HepG2 (cell line): ENCODE data around the gene MB21D2. TPM values are rescaled to one million over a fixed set of nuclear protein-coding genes. Genes with fewer than 3 reads are reported as not detected.

Experiments
- ATAC-seq: fragments of 200-7000 bp; cut with Tn5 transposase; 3 replicates; pipeline ENCODE4 v1.9.1; 2020; ENCODE audit warnings: mild to moderate bottlenecking, moderate library complexity
- BruUV-seq: library from RNA; stranded (reverse); fragments of 400-500 nt; replicated peaks from 2 replicates; lab custom pipeline; 2021; lab: Mats Ljungman, UMichigan
- CTCF ChIA-PET: fragments of 300-600 bp; formaldehyde crosslinking; extraction: SDS; loops from one replicate; lab custom pipeline; 2021; ENCODE audit warnings: low total read pairs, inconsistent platforms, low intra/inter-chr PET ratio; lab: Yijun Ruan, JAX
- POLR2A ChIA-PET: fragments of 350-600 bp; sonication (Branson Sonifier 250); formaldehyde crosslinking; loops from one replicate; lab custom pipeline; 2020; ENCODE audit warnings: antibody characterized with exemption, inconsistent platforms; lab: Yijun Ruan, JAX
- DNase-seq: peaks from one replicate; pipeline ENCODE4 v3.0.0-alpha.2; 2015; ENCODE audit warnings: low spot score
- FAIRE-seq: peaks from 3 replicates; lab custom pipeline; 2011; peaks lifted over from hg19 to GRCh38; lab: Jason Lieb, UNC
- H2AFZ ChIP-seq: one replicate; pipeline ENCODE4 v1.6.1; 2011; ENCODE audit warnings: low read length, inconsistent platforms
- H3K27ac ChIP-seq: fragments of 300-600 bp; 3 replicates; pipeline ENCODE4 v1.8.0; 2011; ENCODE audit warnings: mixed run types, mild to moderate bottlenecking, mixed read lengths, low read length, inconsistent platforms; ENCODE audit not compliant: insufficient read depth; ENCODE audit errors: extremely low read length
- H3K27me3 ChIP-seq, 2 experiments: fragments of 200-600 bp in 1 of 2; 2 replicates in 1 of 2; 3 replicates in 1 of 2; pipeline versions ENCODE4 v1.6.0 to v1.8.0; 2011; ENCODE audit warnings: low read length in 2 of 2, mild to moderate bottlenecking in 2 of 2, moderate library complexity in 2 of 2, inconsistent platforms in 1 of 2; ENCODE audit not compliant: insufficient read depth in 2 of 2, control insufficient read depth in 1 of 2
- H3K36me3 ChIP-seq, 2 experiments: fragments of 200-600 bp in 1 of 2; replicated peaks in 1 of 2; 2 replicates in 1 of 2; 3 replicates in 1 of 2; pipeline versions ENCODE4 v1.5.1 to v1.8.0; 2011; ENCODE audit warnings: low read length in 2 of 2, inconsistent platforms in 1 of 2; ENCODE audit not compliant: insufficient read depth in 2 of 2, control insufficient read depth in 1 of 2
- H3K4me1 ChIP-seq: 2 replicates; pipeline ENCODE4 v1.5.1; 2012; ENCODE audit warnings: low read length, inconsistent platforms; ENCODE audit not compliant: insufficient read depth
- H3K4me2 ChIP-seq: 2 replicates; pipeline ENCODE4 v1.6.0; 2011; ENCODE audit warnings: low read depth, low read length, inconsistent platforms
- H3K4me3 ChIP-seq, 3 experiments: fragments of 200-600 bp in 1 of 3; sonication (generic), shearing (Covaris generic) in 1 of 3; replicated peaks in 1 of 3; 2 replicates each; pipeline ENCODE4 v1.5.1; 2011 to 2016; ENCODE audit warnings: low read length in 3 of 3, inconsistent platforms in 2 of 3, low read depth in 2 of 3, mild to moderate bottlenecking in 2 of 3, control low read depth in 1 of 3, mixed read lengths in 1 of 3; ENCODE audit not compliant: insufficient read depth in 1 of 3
- H3K79me2 ChIP-seq: one replicate; pipeline ENCODE4 v1.6.1; 2011; ENCODE audit warnings: low read length, inconsistent platforms; ENCODE audit not compliant: insufficient read depth
- H3K9ac ChIP-seq: 2 replicates; pipeline ENCODE4 v1.6.0; 2011; ENCODE audit warnings: mild to moderate bottlenecking, low read depth, low read length, inconsistent platforms; ENCODE audit not compliant: insufficient read depth
- H3K9me3 ChIP-seq: 2 replicates; pipeline ENCODE4 v1.5.1; 2012; ENCODE audit warnings: mild to moderate bottlenecking, low read length
- H4K20me1 ChIP-seq: 2 replicates; pipeline ENCODE4 v1.6.0; 2011; ENCODE audit warnings: inconsistent platforms, mild to moderate bottlenecking, low read length, moderate library complexity; ENCODE audit not compliant: insufficient read depth
- CTCF ChIP-seq: sonication (generic); formaldehyde crosslinking; IDR thresholded peaks from 2 replicates; pipeline ENCODE4 v1.5.0; 2020; ENCODE audit warnings: mild to moderate bottlenecking, missing genetic modification reagents, moderate library complexity
- IRF2 ChIP-seq: IDR thresholded peaks from 2 replicates; pipeline ENCODE4 v1.6.1; 2018; ENCODE audit warnings: missing genetic modification reagents, missing compliant biosample characterization
- JARID2 ChIP-seq: sonication (generic); formaldehyde crosslinking; IDR thresholded peaks from 2 replicates; pipeline ENCODE4 v1.8.1; 2023; ENCODE audit warnings: missing genetic modification reagents, inconsistent platforms; ENCODE audit not compliant: insufficient replicate concordance
- MAFK ChIP-seq, 2 experiments: IDR thresholded peaks in 1 of 2; conservative IDR thresholded peaks in 1 of 2; 2 replicates each; pipeline ENCODE4 v1.6.1; 2011; ENCODE audit warnings: improper control_type of control experiment in 2 of 2, low read length in 2 of 2
- MEIS2 ChIP-seq: sonication (generic); formaldehyde crosslinking; IDR thresholded peaks from 2 replicates; pipeline ENCODE4 v1.9.0; 2021; ENCODE audit warnings: mild to moderate bottlenecking, missing genetic modification reagents
- RAD21 ChIP-seq: fragments of 450-650 bp; formaldehyde crosslinking; IDR thresholded peaks from 2 replicates; pipeline ENCODE4 v1.5.0; 2020; ENCODE audit warnings: mild to moderate bottlenecking
- RFX1 ChIP-seq: fragments of 450-650 bp; IDR thresholded peaks from 2 replicates; pipeline ENCODE4 v1.6.1; 2017
- SAP130 ChIP-seq: IDR thresholded peaks from 2 replicates; pipeline ENCODE4 v1.6.1; 2016; ENCODE audit warnings: low read depth
- SMC3 ChIP-seq: IDR thresholded peaks from 2 replicates; pipeline ENCODE4 v1.6.1; 2011; ENCODE audit warnings: low read length, improper control_type of control experiment
- SNAI1 ChIP-seq: sonication (generic); formaldehyde crosslinking; IDR thresholded peaks from 2 replicates; pipeline ENCODE4 v1.5.0; 2020; ENCODE audit warnings: mild to moderate bottlenecking, missing genetic modification reagents, borderline replicate concordance
- SP1 ChIP-seq, 2 experiments: fragments of 450-650 bp in 1 of 2; sonication (generic) in 1 of 2; formaldehyde crosslinking in 1 of 2; IDR thresholded peaks; 2 replicates each; pipeline versions ENCODE4 v1.4.0 to v1.6.1; 2016 to 2020; ENCODE audit warnings: missing genetic modification reagents in 1 of 2
- STAG1 ChIP-seq: sonication (generic); formaldehyde crosslinking; IDR thresholded peaks from 2 replicates; pipeline ENCODE4 v1.4.0; 2020; ENCODE audit warnings: missing genetic modification reagents
- ZBTB1 ChIP-seq: sonication (generic); formaldehyde crosslinking; IDR thresholded peaks from 2 replicates; pipeline ENCODE4 v1.4.0; 2020; ENCODE audit warnings: missing genetic modification reagents, borderline replicate concordance
- ZBTB7B ChIP-seq: sonication (generic); formaldehyde crosslinking; IDR thresholded peaks from 2 replicates; pipeline ENCODE4 v1.4.0; 2020; ENCODE audit warnings: missing genetic modification reagents
- ZFY ChIP-seq: sonication (generic); formaldehyde crosslinking; IDR thresholded peaks from 2 replicates; pipeline ENCODE4 v1.4.0; 2020; ENCODE audit warnings: missing genetic modification reagents
- ZNF609 ChIP-seq: sonication (generic); formaldehyde crosslinking; IDR thresholded peaks from 2 replicates; pipeline ENCODE4 v1.4.0; 2020; ENCODE audit warnings: mild to moderate bottlenecking, missing genetic modification reagents, borderline replicate concordance
- ZNF7 ChIP-seq: IDR thresholded peaks from 2 replicates; pipeline ENCODE4 v1.6.1; 2016; ENCODE audit warnings: missing biosample characterization, missing genetic modification reagents
- ZNF83 ChIP-seq: sonication (generic); formaldehyde crosslinking; IDR thresholded peaks from 2 replicates; pipeline ENCODE4 v1.4.0; 2020; ENCODE audit warnings: missing genetic modification reagents, mild to moderate bottlenecking, borderline replicate concordance
- WGBS: methylation state at CpG from one replicate; pipeline ENCODE4 v1.1.6; 2017; ENCODE audit warnings: low lambda C conversion rate; 5-methylcytosine and 5-hydroxymethylcytosine counted together
- in situ Hi-C: cut with HindIII; loops from 2 replicates; pipeline ENCODE4 v1.10.0; 2017; ENCODE audit warnings: low pct_unique_long_range_greater_than_20kb; ENCODE audit not compliant: extremely low pct_ligation_motif_present
- intact Hi-C: fragments of 100-400 bp; cut with micrococcal nuclease; formaldehyde crosslinking; loops from one replicate; pipeline ENCODE4 v1.10.0; 2022; ENCODE audit not compliant: unreplicated experiment
- polyA plus RNA-seq, 8 experiments: library from polyadenylated mRNA; depleted of rRNA in 3 of 8; stranded (reverse) in 7 of 8; unstranded in 1 of 8; fragments of >200 nt; fragmentation: Illumina TruSeq in 4 of 8; extraction: Trizol in 4 of 8; gene quantifications; 2 replicates each; pipeline versions ENCODE4 v1.2.1 to v1.2.3, GENCODE V29; 2011 to 2016; ENCODE audit warnings: low read depth in 4 of 8, missing spikeins in 1 of 8, mixed read lengths in 1 of 8; ENCODE audit not compliant: insufficient read depth in 1 of 8
- total RNA-seq, 5 experiments: library from RNA; depleted of rRNA; stranded (reverse); fragments of >200 nt; fragmentation: Illumina TruSeq; extraction: Trizol; gene quantifications; 2 replicates each; pipeline ENCODE4 v1.2.3, GENCODE V29; 2016; ENCODE audit warnings: low read depth in 1 of 5

Gene MB21D2
- total and polyA plus RNA-seq, 2 of the 13 experiments (the other 11 are each of a cell fraction or from before 2014, with no cell fraction given): 0.90 to 1.6 TPM

GRCh38 chr3:192802957-192803899, 114.4 kb downstream of the MB21D2 start:
- H3K79me2 ChIP-seq: no peaks in the 10 kb centered on the region
- no peaks in the 10 kb centered on the region for H4K20me1 ChIP-seq
- H3K27ac ChIP-seq: no peak overlapping the region
- peak; percentile 27 for DNase-seq
- BruUV-seq: no TSS peak
- FAIRE-seq: peak; percentile 63
- in situ Hi-C loops (loop anchor here (5.0 to 25.0 kb wide), 3 partner anchors 236 to 659 kb away; no protein-coding TSS in a partner anchor), intact Hi-C loops (loop anchor here (1.0 kb wide), 1 partner anchor 237 kb away; no protein-coding TSS in a partner anchor)
- H3K9me3 ChIP-seq: no peaks in the 10 kb centered on the region
- no peaks in the 10 kb centered on the region for H3K36me3 ChIP-seq
- no peaks in the 10 kb centered on the region for H3K4me1 ChIP-seq
- H3K4me2 ChIP-seq: no peak overlapping the region
- 60% methylated on average over 7 of the region's 7 CpGs for WGBS
- H3K9ac ChIP-seq: no peak overlapping the region
- no peak overlapping the region for H2AFZ ChIP-seq
- H3K27me3 ChIP-seq: no peaks in the 10 kb centered on the region
- peak; percentile 76 for ATAC-seq
- ChIA-PET POLR2A (no interaction called here), CTCF (interaction anchor here (2.4 kb wide), 2 partner anchors 236 to 336 kb away, joined by 15 to 37 read pairs; no protein-coding TSS in a partner anchor)
- no peak overlapping the region for H3K4me3 ChIP-seq
- TF ChIP-seq ZBTB1 (CRISPR knock-in tag): no peak
- peak; percentile 28; the same call in 1 of the 2 replicates for TF ChIP-seq RAD21
- TF ChIP-seq MEIS2: no peak
- no peak for TF ChIP-seq SNAI1
- TF ChIP-seq JARID2 (CRISPR knock-in tag): no peak
- TF ChIP-seq ZBTB7B (CRISPR knock-in tag): no peak
- TF ChIP-seq SP1 (IDR thresholded peaks at IDR 0.05): no peak
- no peak for TF ChIP-seq SP1 (CRISPR knock-in tag; IDR thresholded peaks at IDR 0.05)
- no peak for TF ChIP-seq SAP130 (CRISPR knock-in tag)
- no peak for TF ChIP-seq ZNF83 (CRISPR knock-in tag)
- no peak for TF ChIP-seq ZFY
- no peak for TF ChIP-seq RFX1
- TF ChIP-seq ZNF7 (CRISPR knock-in tag): no peak
- TF ChIP-seq ZNF609 (CRISPR knock-in tag): no peak
- TF ChIP-seq IRF2 (CRISPR knock-in tag): no peak
- peak; percentile 19; the same call in 1 of the 2 replicates for TF ChIP-seq STAG1 (CRISPR knock-in tag)
- peak; percentile 62 for TF ChIP-seq CTCF
- peak in 1 of 2 experiments; percentile 40; a peak in 3 of 4 replicates for TF ChIP-seq MAFK (conservative IDR thresholded peaks at IDR 0.05 in 1 of 2, IDR thresholded peaks at IDR 0.05 in 1 of 2; ENCODE audit: low read length in 2 of 2)
- TF ChIP-seq SMC3: peak; percentile 76
